ENCODE data around the gene PDXK. TPM values are rescaled to one million over a fixed set of nuclear protein-coding genes. Genes with fewer than 3 reads are reported as not detected.

Gene PDXK
- total and polyA plus RNA-seq, 2 donors (not counting 3 experiments of a cell fraction or from before 2014, with no cell fraction given), result 44.2 to 59.1 TPM

DNA sequence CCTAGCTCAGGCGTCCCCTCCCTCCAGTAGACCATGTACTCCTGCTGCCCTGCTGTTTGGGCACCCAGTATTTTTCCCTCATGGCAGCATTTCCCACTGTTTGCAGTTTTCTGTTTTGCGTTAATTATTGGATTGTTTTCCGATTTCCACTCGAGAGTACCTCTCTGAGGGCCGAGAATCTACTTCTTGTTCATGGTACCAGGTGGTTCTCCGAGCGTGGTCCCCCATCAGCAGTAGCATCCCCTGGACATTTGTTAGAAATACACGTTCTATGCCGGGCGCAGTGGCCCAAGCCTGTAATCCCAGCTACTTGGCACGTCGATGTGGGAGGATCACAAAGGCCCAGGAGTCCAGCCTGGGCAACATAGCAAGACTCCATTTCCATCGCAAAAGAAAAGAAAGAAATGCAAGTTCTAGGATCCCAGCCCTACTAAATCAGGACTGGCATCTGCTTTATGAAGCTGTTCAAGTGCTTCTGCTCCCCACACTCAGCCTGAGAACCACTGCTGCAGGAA, 71.1 kb downstream of the PDXK start:
- peaks cover 7% of the 10 kb centered on the region for H3K4me1 ChIP-seq (ENCODE audit: control insufficient read depth, extremely low read depth, insufficient read depth, low read length)
- peak overlapping the region; percentile 66 for H3K4me2 ChIP-seq (ENCODE audit: insufficient read depth, low read length)
- no peak for TF ChIP-seq POLR2A (IDR thresholded peaks at IDR 0.05; ENCODE audit: low read depth, low read length)
- no peak for TF ChIP-seq POLR2AphosphoS5 (IDR thresholded peaks at IDR 0.05; ENCODE audit: insufficient read depth, low read depth, low read length)
- no peak for TF ChIP-seq MYC (IDR thresholded peaks at IDR 0.05; ENCODE audit: low read depth, low read length)
- no peak for TF ChIP-seq GATA2 (IDR thresholded peaks at IDR 0.05; ENCODE audit: insufficient read depth, insufficient read length, low read depth, low read length)
- no peak for TF ChIP-seq FOS (IDR thresholded peaks at IDR 0.05; ENCODE audit: borderline replicate concordance, insufficient read depth, low read length)
- no peak for TF ChIP-seq MAX (IDR thresholded peaks at IDR 0.05; ENCODE audit: insufficient read depth, insufficient read length)
- no peak for TF ChIP-seq CTCF (IDR thresholded peaks at IDR 0.05; ENCODE audit: extremely low read depth in 1 of 2, insufficient read depth in 1 of 2, low read depth in 1 of 2, low read length in 2 of 2)
- no peak for TF ChIP-seq EZH2 (IDR thresholded peaks at IDR 0.05; ENCODE audit: borderline replicate concordance, low read depth, low read length, severe bottlenecking)
- no peak for TF ChIP-seq JUN (IDR thresholded peaks at IDR 0.05; ENCODE audit: borderline replicate concordance, insufficient read depth, insufficient read length, low read depth)
- dilution Hi-C loops (cut with MboI; ENCODE audit: extremely low pct_ligation_motif_present, low sequenced_read_pairs), result no loop called here
- H3K9me3 ChIP-seq (replicated peaks; ENCODE audit: control insufficient read depth, insufficient read depth, low read length), result no peaks in the 10 kb centered on the region
- ChIA-PET POLR2A (no interaction called here), CTCF (interaction anchor here (0.7 to 2.2 kb wide), 6 partner anchors 11 to 185 kb away, joined by 3 to 10 read pairs (median 6); no protein-coding TSS in a partner anchor)
- H3K27ac ChIP-seq (ENCODE audit: insufficient read depth, low read depth, low read length), result peak overlapping the region; percentile 59
- no peaks in the 10 kb centered on the region for H4K20me1 ChIP-seq (replicated peaks; ENCODE audit: control insufficient read depth, extremely low read depth, insufficient read depth, low read length)
- peak overlapping the region; percentile 85 to 95 (median 91) for H3K4me3 ChIP-seq (replicated peaks in 1 of 3; ENCODE audit: insufficient read depth in 1 of 3, low read depth in 1 of 3, low read length in 3 of 3)
- no peaks in the 10 kb centered on the region for H3K9me1 ChIP-seq (replicated peaks; ENCODE audit: control insufficient read depth, extremely low read depth, insufficient read depth, low read length)
- H3K9ac ChIP-seq (replicated peaks; ENCODE audit: extremely low read depth, insufficient read depth, low read length), result peak overlapping the region; percentile 75
- FAIRE-seq (peak; percentile 78), DNase-seq (ENCODE audit: low read depth, low spot score) (peak; percentile 12)
- H3K79me2 ChIP-seq (ENCODE audit: control insufficient read depth, insufficient read depth, low read length), result peaks cover 52% of the 10 kb centered on the region
- H3K36me3 ChIP-seq (ENCODE audit: control insufficient read depth in 2 of 2, extremely low read depth in 1 of 2, insufficient read depth in 2 of 2, low read length in 2 of 2), result peaks cover 13 to 27% of the 10 kb centered on the region in 2 experiments
- intact Hi-C loops (cut with micrococcal nuclease), result no loop called here
- no peaks in the 10 kb centered on the region for H3K27me3 ChIP-seq (ENCODE audit: control insufficient read depth in 2 of 2, insufficient read depth in 2 of 2, low read length in 2 of 2)
- BruUV-seq (replicated peaks), result TSS peak; percentile 46
- peak overlapping the region; percentile 86 for H2AFZ ChIP-seq (ENCODE audit: low read depth, low read length)

All from endothelial cell of umbilical vein (primary cell).